Inferior parietal cortex (tissue), 1 donor: Measurements from ENCODE around the gene ABHD5.
A peak's percentile ranks its signal among the peaks of the same experiment; 100 is the strongest.

ENCODE experiments used
- DNase-seq: peaks from one replicate; pipeline ENCODE4 v3.0.0-alpha.2; 2016; ENCODE audit errors: extremely low spot score

Gene ABHD5

DNA sequence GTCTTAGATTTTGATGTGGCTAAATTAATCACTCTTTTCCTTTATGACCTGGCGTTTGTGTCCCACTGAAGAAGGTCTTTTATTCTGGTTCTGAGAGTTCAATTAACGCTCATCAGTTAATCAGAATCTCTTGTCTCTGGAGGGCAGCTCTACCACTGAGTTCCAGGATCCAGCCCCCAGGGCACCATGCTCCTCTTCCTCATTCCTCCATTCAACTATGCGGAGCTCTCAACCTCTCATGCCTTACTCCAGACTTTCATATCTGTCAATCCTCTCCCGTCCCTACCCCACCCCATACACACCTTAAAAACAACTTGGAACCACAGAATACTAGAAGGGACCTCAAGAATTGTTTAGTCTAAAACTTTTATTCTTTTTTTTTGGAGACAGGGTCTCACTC lies 4.8 kb upstream of the ABHD5 start:
- DNase-seq, result no peak

DNA sequence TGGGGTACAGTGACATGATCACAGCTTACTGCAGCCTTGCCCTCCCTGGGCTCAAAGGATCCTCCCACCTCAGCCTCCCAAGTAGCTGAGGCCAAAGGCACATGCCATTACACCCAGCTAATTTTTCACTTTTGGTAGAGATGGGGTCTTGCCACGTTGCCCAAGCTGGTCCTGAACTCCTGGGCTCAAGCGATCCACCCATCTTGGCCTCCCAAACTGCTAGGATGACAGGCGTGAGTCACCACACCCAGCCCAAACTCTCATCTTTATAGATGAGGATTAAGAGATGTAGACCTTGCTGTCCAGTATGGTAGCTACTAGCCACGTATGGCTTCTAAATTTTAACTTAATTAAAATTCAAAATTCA lies 4.4 kb upstream of the ABHD5 start:
- DNase-seq, result no peak

- DNase-seq, result no peak
These were observed 3.8 kb upstream of the ABHD5 start for GRCh38 chr3:43686700-43687498.

DNA sequence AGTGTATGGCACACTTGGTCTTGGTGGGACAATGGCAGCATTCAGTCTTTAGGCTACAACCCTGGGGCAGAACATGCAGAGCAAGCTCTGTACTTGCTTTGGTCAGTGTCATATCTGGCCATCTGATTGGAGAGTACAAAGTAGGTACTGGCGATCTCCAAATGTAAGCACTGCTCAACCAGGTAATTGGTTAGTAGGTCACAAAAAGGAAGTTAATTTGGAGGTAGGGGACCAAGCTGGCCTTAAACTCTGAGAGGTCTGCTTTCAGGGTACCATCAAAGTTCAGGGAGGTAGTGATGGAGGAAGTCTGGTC lies 3.3 kb upstream of the ABHD5 start:
- DNase-seq, result no peak

- no peak for DNase-seq
These were observed 2.5 kb upstream of the ABHD5 start for GRCh38 chr3:43688245-43688650.

DNA sequence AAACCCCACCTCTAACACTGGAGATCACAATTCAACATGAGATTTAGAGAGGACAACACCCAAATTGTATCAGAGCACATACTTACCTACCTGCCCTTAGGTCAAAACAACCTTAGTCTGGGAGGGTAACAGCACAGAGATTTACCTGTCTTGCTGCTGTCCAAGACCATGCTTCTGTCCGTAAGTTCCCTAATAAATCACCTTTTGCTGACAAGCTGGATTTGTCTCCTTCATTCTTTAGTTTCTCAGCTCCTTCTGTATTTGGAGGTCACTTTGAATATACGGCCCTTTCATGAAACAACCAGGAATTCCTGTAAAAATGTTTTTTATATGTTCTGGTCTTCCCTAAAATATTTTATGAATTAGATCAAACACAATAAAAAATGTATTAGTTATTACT lies 1.6 kb upstream of the ABHD5 start:
- DNase-seq, result no peak

DNA sequence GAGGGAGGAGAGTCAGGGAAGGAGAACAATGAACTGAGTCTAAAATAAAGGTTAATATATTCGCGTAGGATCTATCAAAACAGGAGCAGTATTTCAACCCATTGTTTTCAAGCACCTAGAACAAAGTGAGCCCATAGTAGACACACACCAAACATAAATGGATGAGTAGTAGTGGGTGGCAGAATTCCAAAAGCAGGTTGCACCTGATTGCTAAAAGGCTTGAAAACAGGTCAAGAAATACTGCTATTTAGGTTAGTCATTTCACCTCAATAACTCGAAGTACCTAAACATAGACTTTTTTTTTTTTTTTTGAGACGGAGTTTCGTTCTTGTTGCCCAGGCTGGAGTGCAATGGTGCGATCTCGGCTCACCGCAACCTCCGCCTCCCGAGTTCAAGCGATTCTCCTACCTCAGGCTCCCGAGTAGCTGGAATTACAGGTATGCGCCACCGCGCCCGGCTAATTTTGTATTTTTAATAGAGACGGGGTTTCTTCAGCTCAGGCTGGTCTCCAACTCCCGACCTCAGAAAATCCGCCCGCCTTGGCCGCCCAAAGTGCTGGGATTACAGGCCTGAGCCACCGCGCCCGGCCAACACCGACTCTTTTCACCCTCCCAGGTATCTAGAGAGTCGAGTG lies 855 bp upstream of the ABHD5 start:
- DNase-seq, result no peak

GRCh38 chr3:43691120-43691995 lies 620 bp downstream of the ABHD5 start:
- peak; percentile 39 for DNase-seq

- DNase-seq, result no peak
These were observed 1.5 kb downstream of the ABHD5 start for GRCh38 chr3:43692085-43692855.

- DNase-seq, result no peak
These were observed 2.2 kb downstream of the ABHD5 start for GRCh38 chr3:43692971-43693370.

- DNase-seq, result no peak
These were observed 2.9 kb downstream of the ABHD5 start for GRCh38 chr3:43693594-43693993.

GRCh38 chr3:43695443-43695842 lies 4.7 kb downstream of the ABHD5 start:
- DNase-seq, result no peak

GRCh38 chr3:43695863-43696262 lies 5.1 kb downstream of the ABHD5 start:
- DNase-seq, result no peak

DNA sequence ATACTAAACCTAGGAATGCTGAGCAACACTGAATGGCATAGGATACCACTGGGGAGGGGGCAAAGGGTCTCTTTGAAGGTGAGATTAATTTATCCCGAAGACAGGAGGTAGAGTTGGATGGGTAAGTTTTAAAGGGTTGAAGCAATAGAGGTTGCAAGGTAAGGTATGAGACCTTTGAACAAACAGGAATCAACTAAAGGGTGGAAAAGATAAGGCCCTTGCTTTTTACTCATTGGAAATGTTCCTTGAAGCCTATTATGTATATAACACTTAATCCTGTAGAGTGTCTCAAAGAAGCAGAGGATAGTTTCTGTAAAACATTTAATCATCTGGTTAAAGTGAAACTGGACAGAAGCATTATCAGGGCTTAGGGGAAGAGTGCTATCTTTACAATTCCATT lies 5.7 kb downstream of the ABHD5 start:
- DNase-seq, result no peak

DNA sequence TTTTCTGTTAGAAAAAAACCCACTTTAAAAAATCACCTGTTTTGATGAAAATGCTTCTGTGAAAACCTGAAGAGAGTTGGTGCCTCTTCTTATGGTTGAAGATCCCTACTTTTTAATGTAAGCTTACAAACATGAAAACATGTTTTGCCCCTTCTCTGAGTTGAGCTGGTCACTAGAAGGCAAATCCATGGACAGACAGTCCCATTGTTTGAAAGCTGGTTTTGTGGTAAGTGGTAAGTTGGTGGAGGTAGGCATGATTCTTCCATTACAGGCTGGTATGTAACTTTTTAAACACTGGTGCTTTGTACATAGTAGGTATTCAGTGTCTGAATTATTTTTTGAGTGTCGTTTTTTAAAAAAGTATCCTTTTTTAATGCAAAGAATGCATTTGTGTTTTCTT lies 6.1 kb downstream of the ABHD5 start:
- no peak for DNase-seq

DNA sequence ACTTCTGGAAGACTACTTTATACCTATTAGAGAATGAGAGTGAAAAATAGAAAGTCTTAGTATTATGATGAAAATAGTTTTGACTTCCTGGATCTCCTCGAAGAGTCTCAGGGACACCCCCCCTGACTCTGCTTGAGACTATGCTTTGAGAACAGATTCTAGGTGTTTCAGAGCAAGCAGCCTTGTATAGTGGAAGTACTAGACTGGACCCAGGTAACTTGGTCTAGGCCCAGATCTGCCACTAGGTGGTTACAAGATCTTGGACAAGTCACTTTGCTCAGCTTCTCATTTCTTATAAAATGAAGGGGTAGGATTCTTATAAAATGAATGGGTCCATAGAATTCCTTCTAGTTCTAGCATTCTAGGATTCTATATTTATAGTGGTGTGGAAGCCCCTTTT lies 9.1 kb downstream of the ABHD5 start:
- no peak for DNase-seq

DNA sequence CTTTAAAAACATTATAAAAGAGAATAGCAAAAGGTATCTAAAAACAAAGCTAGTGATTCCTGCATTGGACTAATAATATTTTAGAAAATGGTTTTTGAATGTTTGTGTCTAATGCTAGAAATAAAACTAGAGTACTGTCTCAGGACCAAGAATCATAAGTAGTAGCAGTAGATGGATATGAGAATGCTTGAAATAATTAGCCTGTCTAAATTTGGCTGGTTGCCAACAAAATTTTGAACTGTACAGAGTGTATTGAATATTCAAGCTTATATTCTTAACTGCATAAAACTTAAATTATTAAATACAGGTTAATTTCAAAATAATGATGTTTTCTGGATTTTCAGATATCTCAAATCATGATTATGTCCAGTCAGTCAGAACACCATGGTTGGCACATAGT lies 14.0 kb downstream of the ABHD5 start:
- DNase-seq, result no peak

DNA sequence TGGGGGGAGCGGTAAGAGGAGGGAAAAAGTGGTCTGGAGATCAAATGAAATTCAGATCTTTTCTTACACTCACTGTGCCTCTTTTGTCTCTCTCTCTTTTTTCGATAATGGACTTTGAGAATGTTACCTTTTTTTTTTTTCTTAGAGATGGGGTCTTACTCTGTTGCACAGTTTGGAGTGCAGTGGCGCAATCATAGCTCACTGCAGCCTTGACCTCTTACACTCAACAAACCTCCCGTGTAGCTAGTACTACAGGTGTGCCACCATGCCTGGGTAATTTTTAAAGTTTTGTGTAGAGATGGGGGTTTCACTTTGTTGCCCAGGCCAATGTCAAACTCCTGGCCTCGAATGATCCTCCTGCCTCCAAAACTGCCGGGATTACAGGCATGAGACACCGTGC lies 15.6 kb downstream of the ABHD5 start:
- DNase-seq, result no peak

DNA sequence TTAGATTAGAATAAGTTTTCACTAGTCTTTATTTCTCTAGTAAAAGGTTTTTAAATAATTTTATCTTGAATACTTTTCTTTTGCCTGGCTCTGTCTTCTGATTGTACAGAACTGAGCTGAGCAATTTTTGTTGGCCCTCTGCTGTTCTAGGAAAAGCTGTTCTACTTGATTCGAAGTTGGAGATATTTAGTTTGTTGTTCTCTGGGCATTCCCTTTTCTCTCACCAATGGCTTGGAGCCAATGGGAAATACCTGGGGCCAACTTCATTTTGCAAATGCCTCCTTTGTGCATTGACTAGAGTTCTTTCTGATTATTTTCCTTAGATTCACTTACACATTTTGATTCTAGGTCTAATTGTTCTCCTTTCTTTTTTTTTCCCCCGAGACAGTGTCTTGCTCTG lies 16.5 kb downstream of the ABHD5 start:
- DNase-seq, result no peak

- DNase-seq, result no peak
These were observed 17.3 kb downstream of the ABHD5 start for GRCh38 chr3:43707998-43708397.

- no peak for DNase-seq
These were observed 18.3 kb downstream of the ABHD5 start for GRCh38 chr3:43709022-43709421.

DNA sequence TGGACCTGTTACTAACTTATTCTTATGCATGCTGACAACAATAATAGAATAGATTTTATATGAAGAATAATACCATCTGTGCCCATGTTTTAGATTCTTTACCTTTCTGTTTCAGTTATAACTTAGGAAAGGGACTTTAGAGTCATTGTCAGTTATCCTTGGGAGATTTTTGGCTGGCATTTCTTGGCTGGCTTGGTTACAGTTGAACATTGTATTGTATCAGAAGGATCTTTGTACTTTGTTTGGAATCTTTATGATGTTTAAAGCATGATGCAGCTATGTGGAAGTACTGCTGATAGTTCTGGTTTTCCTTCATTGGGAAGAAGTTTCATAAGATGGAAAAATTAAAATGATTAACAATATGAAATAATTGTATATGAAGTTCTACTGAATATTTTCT lies 19.9 kb downstream of the ABHD5 start:
- DNase-seq, result no peak
